B cell (primary cell): Measurements from ENCODE around the gene TOP2A. TPM values are rescaled to one million over a fixed set of nuclear protein-coding genes. Genes with fewer than 3 reads are reported as not detected.

Experiments
- ATAC-seq: fragments of 200-7000 bp; cut with Tn5 transposase; one replicate; pipeline ENCODE4 v1.10.0; 2021; ENCODE audit warnings: low read depth, mild to moderate bottlenecking, moderate number of reproducible peaks, moderate library complexity
- CTCF ChIA-PET: fragments of 350-600 bp; sonication (Branson Sonifier 250); formaldehyde crosslinking; loops from one replicate; lab custom pipeline; 2021; ENCODE audit warnings: antibody characterized with exemption, inconsistent platforms; lab: Charles Lee
- POLR2A ChIA-PET: fragments of 350-600 bp; sonication (Branson Sonifier 250); formaldehyde crosslinking; loops from one replicate; lab custom pipeline; 2021; ENCODE audit warnings: antibody characterized with exemption; lab: Charles Lee
- DNase-seq: peaks from one replicate; pipeline ENCODE4 v3.0.0; 2013
- H2AFZ ChIP-seq: 2 replicates; pipeline ENCODE4 v1.6.1; 2012; ENCODE audit warnings: mild to moderate bottlenecking, low read depth, low read length; ENCODE audit not compliant: insufficient read depth, poor library complexity, severe bottlenecking
- H3K27ac ChIP-seq, 2 donors: 1 replicate in 1 of 2; 2 replicates in 1 of 2; pipeline ENCODE4 v1.5.1; 2012 to 2013; ENCODE audit warnings: low read length in 2 of 2, mild to moderate bottlenecking in 2 of 2, moderate library complexity in 1 of 2
- H3K27me3 ChIP-seq, 4 experiments: fragments of 200-600 bp in 1 of 4; sonication (generic) in 1 of 4; replicated peaks in 1 of 4; 1 replicate in 2 of 4; 2 replicates in 2 of 4; pipeline versions ENCODE4 v1.6.1 to v1.7.0; 2013 to 2016; ENCODE audit warnings: low read length in 3 of 4, mild to moderate bottlenecking in 2 of 4, mixed read lengths in 1 of 4, moderate library complexity in 1 of 4; ENCODE audit not compliant: insufficient read depth in 4 of 4, control insufficient read depth in 3 of 4; ENCODE audit errors: control extremely low read depth in 1 of 4
- H3K36me3 ChIP-seq, 2 experiments: replicated peaks in 1 of 2; 1 replicate in 1 of 2; 2 replicates in 1 of 2; pipeline versions ENCODE4 v1.6.1 to v1.7.1; 2013; ENCODE audit warnings: low read length in 1 of 2; ENCODE audit not compliant: insufficient read depth in 2 of 2, control insufficient read depth in 1 of 2; ENCODE audit errors: control extremely low read depth in 1 of 2, extremely low read depth in 1 of 2
- H3K4me1 ChIP-seq, 2 donors: fragments of 200-600 bp in 1 of 2; sonication (generic) in 1 of 2; 1 replicate in 1 of 2; 2 replicates in 1 of 2; pipeline versions ENCODE4 v1.5.1 to v1.6.1; 2013 to 2017; ENCODE audit warnings: low read length in 2 of 2; ENCODE audit not compliant: control insufficient read depth in 2 of 2, insufficient read depth in 2 of 2
- H3K4me2 ChIP-seq: replicated peaks from 2 replicates; pipeline ENCODE3; 2012; ENCODE audit warnings: mild to moderate bottlenecking, low read depth, low read length; ENCODE audit not compliant: poor library complexity, severe bottlenecking
- H3K4me3 ChIP-seq, 5 experiments: fragments of 200-600 bp in 1 of 5; sonication (generic) in 1 of 5; 1 replicate in 3 of 5; 2 replicates in 2 of 5; pipeline versions ENCODE4 v1.5.1 to v1.7.0; 2011 to 2016; ENCODE audit warnings: low read length in 4 of 5, mild to moderate bottlenecking in 4 of 5, low read depth in 2 of 5, control low read depth in 1 of 5, moderate library complexity in 1 of 5; ENCODE audit not compliant: insufficient read depth in 1 of 5; ENCODE audit errors: control extremely low read depth in 1 of 5, extremely low read depth in 1 of 5
- H3K79me2 ChIP-seq: fragments of 200-600 bp; sonication (generic); one replicate; pipeline ENCODE4 v1.6.0; 2016; ENCODE audit warnings: low read length; ENCODE audit not compliant: control insufficient read depth, insufficient read depth
- H3K9ac ChIP-seq: fragments of 200-600 bp; sonication (generic); 2 replicates; pipeline ENCODE4 v1.6.1; 2017; ENCODE audit warnings: mild to moderate bottlenecking, low read length, moderate library complexity
- H3K9me3 ChIP-seq, 3 donors: one replicate each; pipeline versions ENCODE4 v1.6.1 to v1.7.1; 2013; ENCODE audit warnings: low read length in 2 of 3; ENCODE audit not compliant: control insufficient read depth in 2 of 3, insufficient read depth in 1 of 3; ENCODE audit errors: control extremely low read depth in 1 of 3
- H4K20me1 ChIP-seq: 2 replicates; pipeline ENCODE4 v1.6.0; 2012; ENCODE audit warnings: mild to moderate bottlenecking, low read length; ENCODE audit not compliant: insufficient read depth, control insufficient read depth, poor library complexity, severe bottlenecking
- H3K27ac Mint-ChIP-seq: one replicate; pipeline ENCODE4 v1.8.0; 2021; ENCODE audit warnings: mixed read lengths
- H3K27me3 Mint-ChIP-seq: one replicate; pipeline ENCODE4 v1.8.0; 2021; ENCODE audit warnings: mixed read lengths
- H3K4me1 Mint-ChIP-seq: one replicate; pipeline ENCODE4 v1.8.0; 2021; ENCODE audit warnings: mixed read lengths
- H3K4me3 Mint-ChIP-seq: one replicate; pipeline ENCODE4 v1.8.0; 2021; ENCODE audit warnings: mixed read lengths
- H3K9me3 Mint-ChIP-seq: one replicate; pipeline ENCODE4 v1.8.0; 2022; ENCODE audit warnings: mixed read lengths; ENCODE audit not compliant: insufficient read depth
- EZH2 ChIP-seq: IDR thresholded peaks from 2 replicates; pipeline ENCODE4 v1.6.1; 2012; ENCODE audit warnings: borderline replicate concordance, low read depth, mild to moderate bottlenecking, moderate library complexity, low read length; ENCODE audit not compliant: insufficient read depth, poor library complexity, severe bottlenecking
- WGBS: methylation state at CpG from one replicate; pipeline ENCODE4 v1.1.5; 2013; ENCODE audit warnings: missing lambda C conversion rate; ENCODE audit not compliant: insufficient coverage; 5-methylcytosine and 5-hydroxymethylcytosine counted together
- intact Hi-C: fragments of 100-400 bp; cut with micrococcal nuclease; formaldehyde crosslinking; loops from one replicate; pipeline ENCODE4 v1.10.0; 2022
- polyA plus RNA-seq: library from polyadenylated mRNA; depleted of rRNA; stranded (reverse); fragments of >200 nt; gene quantifications from 2 replicates; pipeline ENCODE4 v1.2.3, GENCODE V29; 2012
- total RNA-seq, 2 donors: library from RNA; stranded (reverse); fragments of 120-200 nt in 1 of 2; gene quantifications; 1 replicate in 1 of 2; 2 replicates in 1 of 2; pipeline versions ENCODE4 v1.2.3 to v1.2.4, GENCODE V29; 2013 to 2022
- TF ChIP-seq, protein P1 (sequence below): fragments of 200-600 bp; IDR thresholded peaks from one replicate; pipeline ENCODE4 v1.8.0; 2022; ENCODE audit warnings: antibody characterized with exemption, mild to moderate bottlenecking

The TOP2A gene
- total and polyA plus RNA-seq, 2 donors (not counting 1 experiment from before 2014, with no cell fraction given), result 0.36 to 3.1 TPM

GRCh38 chr17:40454613-40454995, 36.9 kb upstream of the TOP2A start:
- no peaks in the 10 kb centered on the region for H3K4me1 ChIP-seq
- no peaks in the 10 kb centered on the region for H3K9me3 ChIP-seq
- Mint-ChIP-seq H3K4me3 (no peak overlapping the region), H3K9me3 (no peaks in the 10 kb centered on the region), H3K4me1 (no peaks in the 10 kb centered on the region), H3K27ac (no peak overlapping the region), H3K27me3 (no peaks in the 10 kb centered on the region)
- H2AFZ ChIP-seq, result no peak overlapping the region
- ChIA-PET POLR2A (no interaction called here), CTCF (interaction anchor here (1.1 to 2.9 kb wide), 2 partner anchors 16 to 22 kb away, joined by 4 to 12 read pairs; no protein-coding TSS in a partner anchor)
- H3K4me2 ChIP-seq, result no peak overlapping the region
- WGBS, result no CpG with 5 or more reads among the region's 2 CpGs
- no peaks in the 10 kb centered on the region for H3K27me3 ChIP-seq
- TF ChIP-seq, protein P1, sequence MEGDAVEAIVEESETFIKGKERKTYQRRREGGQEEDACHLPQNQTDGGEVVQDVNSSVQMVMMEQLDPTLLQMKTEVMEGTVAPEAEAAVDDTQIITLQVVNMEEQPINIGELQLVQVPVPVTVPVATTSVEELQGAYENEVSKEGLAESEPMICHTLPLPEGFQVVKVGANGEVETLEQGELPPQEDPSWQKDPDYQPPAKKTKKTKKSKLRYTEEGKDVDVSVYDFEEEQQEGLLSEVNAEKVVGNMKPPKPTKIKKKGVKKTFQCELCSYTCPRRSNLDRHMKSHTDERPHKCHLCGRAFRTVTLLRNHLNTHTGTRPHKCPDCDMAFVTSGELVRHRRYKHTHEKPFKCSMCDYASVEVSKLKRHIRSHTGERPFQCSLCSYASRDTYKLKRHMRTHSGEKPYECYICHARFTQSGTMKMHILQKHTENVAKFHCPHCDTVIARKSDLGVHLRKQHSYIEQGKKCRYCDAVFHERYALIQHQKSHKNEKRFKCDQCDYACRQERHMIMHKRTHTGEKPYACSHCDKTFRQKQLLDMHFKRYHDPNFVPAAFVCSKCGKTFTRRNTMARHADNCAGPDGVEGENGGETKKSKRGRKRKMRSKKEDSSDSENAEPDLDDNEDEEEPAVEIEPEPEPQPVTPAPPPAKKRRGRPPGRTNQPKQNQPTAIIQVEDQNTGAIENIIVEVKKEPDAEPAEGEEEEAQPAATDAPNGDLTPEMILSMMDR, result no peak
- no peak for TF ChIP-seq EZH2
- peaks cover 3% of the 10 kb centered on the region for H3K79me2 ChIP-seq
- ATAC-seq (no peak), DNase-seq (no peak)
- H3K9ac ChIP-seq, result no peak overlapping the region
- peaks cover 5% of the 10 kb centered on the region for H4K20me1 ChIP-seq
- H3K4me3 ChIP-seq, result no peak overlapping the region
- intact Hi-C loops, result no loop called here
- no peak overlapping the region for H3K27ac ChIP-seq
- peaks cover 0 to 8% of the 10 kb centered on the region in 2 experiments for H3K36me3 ChIP-seq

DNA sequence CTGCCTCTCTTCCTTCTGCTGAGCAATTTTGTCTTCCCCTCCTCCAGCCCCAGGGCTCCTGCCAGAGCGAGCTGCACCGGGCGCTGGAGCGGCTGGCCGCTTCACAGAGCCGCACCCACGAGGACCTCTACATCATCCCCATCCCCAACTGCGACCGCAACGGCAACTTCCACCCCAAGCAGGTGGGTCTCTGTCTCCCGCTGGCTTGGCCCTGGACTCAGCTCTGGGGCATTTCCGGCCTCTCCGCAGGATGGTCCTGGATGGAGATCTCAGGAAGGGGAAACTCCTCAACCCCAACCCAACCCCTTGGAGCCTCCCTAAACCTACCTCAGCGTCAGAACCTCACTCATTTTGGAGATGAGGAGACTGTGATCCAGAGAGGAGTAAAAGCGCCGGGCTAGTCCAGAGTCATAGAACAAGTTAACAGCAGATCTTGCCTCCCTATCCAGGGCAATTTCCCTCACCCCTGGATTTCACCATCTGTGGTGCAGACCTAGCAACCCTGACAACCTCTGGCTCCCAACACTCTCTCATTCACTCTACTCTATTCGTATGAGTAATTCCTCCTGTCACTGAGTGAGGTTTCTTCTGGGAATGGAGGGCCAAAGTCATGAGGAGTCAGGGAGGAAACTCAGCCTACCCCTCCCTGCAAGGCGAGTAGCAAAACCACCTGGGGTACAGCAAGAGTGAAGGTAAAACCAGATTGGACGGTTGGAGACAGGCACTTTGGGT, 36.4 kb upstream of the TOP2A start:
- Mint-ChIP-seq H3K27ac (no peak overlapping the region), H3K4me3 (no peak overlapping the region), H3K4me1 (no peaks in the 10 kb centered on the region), H3K9me3 (no peaks in the 10 kb centered on the region), H3K27me3 (no peaks in the 10 kb centered on the region)
- Histone ChIP-seq H3K4me3 (no peak overlapping the region), H2AFZ (no peak overlapping the region), H4K20me1 (peaks cover 5% of the 10 kb centered on the region), H3K4me1 (no peaks in the 10 kb centered on the region), H3K9ac (no peak overlapping the region), H3K27ac (no peak overlapping the region), H3K4me2 (no peak overlapping the region), H3K9me3 (no peaks in the 10 kb centered on the region), H3K27me3 (no peaks in the 10 kb centered on the region), H3K36me3 (peaks cover 0 to 8% of the 10 kb centered on the region in 2 experiments), H3K79me2 (peaks cover 3% of the 10 kb centered on the region)
- no peak for DNase-seq
- intact Hi-C loops, result no loop called here
- ChIA-PET CTCF (interaction anchor here (0.6 to 2.9 kb wide), 3 partner anchors 17 to 161 kb away, joined by 3 to 12 read pairs (median 4); no protein-coding TSS in a partner anchor), POLR2A (no interaction called here)
- no peak for ATAC-seq
- WGBS, result 97% methylated on average over 11 of the region's 19 CpGs
- TF ChIP-seq, protein P1, result no peak
- no peak for TF ChIP-seq EZH2
